ENCODE data around the gene TOR3A. TPM values are rescaled to one million over a fixed set of nuclear protein-coding genes. Genes with fewer than 3 reads are reported as not detected.

Gene TOR3A
- total RNA-seq, 1 donor: 59.5 TPM

- H3K4me3 ChIP-seq (ENCODE audit: low read length): no peak overlapping the region
- no peaks in the 10 kb centered on the region for H3K9me3 ChIP-seq (ENCODE audit: low read depth, low read length)
- peaks cover 22% of the 10 kb centered on the region for H3K4me1 ChIP-seq (ENCODE audit: insufficient read depth, low read length)
- H3K27me3 ChIP-seq (ENCODE audit: insufficient read depth, low read length): no peaks in the 10 kb centered on the region
Observed at GRCh38 chr1:179090522-179090921, 8.7 kb downstream of the TOR3A start.

- Histone ChIP-seq H3K4me1 (ENCODE audit: insufficient read depth, low read length) (peaks cover 22% of the 10 kb centered on the region), H3K4me3 (ENCODE audit: low read length) (no peak overlapping the region), H3K27me3 (ENCODE audit: insufficient read depth, low read length) (no peaks in the 10 kb centered on the region), H3K9me3 (ENCODE audit: low read depth, low read length) (no peaks in the 10 kb centered on the region)
Observed at GRCh38 chr1:179090923-179091322, 9.1 kb downstream of the TOR3A start.

- peaks cover 22% of the 10 kb centered on the region for H3K4me1 ChIP-seq (ENCODE audit: insufficient read depth, low read length)
- no peak overlapping the region for H3K4me3 ChIP-seq (ENCODE audit: low read length)
- H3K27me3 ChIP-seq (ENCODE audit: insufficient read depth, low read length): no peaks in the 10 kb centered on the region
- no peaks in the 10 kb centered on the region for H3K9me3 ChIP-seq (ENCODE audit: low read depth, low read length)
Observed at GRCh38 chr1:179091691-179092165, 9.9 kb downstream of the TOR3A start.

GRCh38 chr1:179092896-179093461 is 11.1 kb downstream of the TOR3A start:
- H3K27me3 ChIP-seq (ENCODE audit: insufficient read depth, low read length): no peaks in the 10 kb centered on the region
- H3K4me3 ChIP-seq (ENCODE audit: low read length): no peak overlapping the region
- peaks cover 16% of the 10 kb centered on the region for H3K4me1 ChIP-seq (ENCODE audit: insufficient read depth, low read length)
- H3K9me3 ChIP-seq (ENCODE audit: low read depth, low read length): no peaks in the 10 kb centered on the region

DNA sequence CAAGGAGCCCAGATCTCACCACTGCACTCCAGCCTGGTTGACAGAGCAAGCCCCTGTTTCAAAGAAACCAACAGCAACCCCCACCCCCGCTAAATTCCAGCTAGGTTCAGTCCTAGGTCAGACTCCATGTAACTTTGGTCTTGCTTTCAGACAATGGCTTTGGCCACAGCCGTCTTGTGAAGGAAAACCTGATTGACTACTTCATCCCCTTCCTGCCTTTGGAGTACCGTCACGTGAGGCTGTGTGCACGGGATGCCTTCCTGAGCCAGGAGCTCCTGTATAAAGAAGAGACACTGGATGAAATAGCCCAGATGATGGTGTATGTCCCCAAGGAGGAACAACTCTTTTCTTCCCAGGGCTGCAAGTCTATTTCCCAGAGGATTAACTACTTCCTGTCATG is 12.9 kb downstream of the TOR3A start:
- H3K27me3 ChIP-seq (ENCODE audit: insufficient read depth, low read length): no peaks in the 10 kb centered on the region
- H3K4me3 ChIP-seq (ENCODE audit: low read length): no peak overlapping the region
- H3K9me3 ChIP-seq (ENCODE audit: low read depth, low read length): no peaks in the 10 kb centered on the region
- no peaks in the 10 kb centered on the region for H3K4me1 ChIP-seq (ENCODE audit: insufficient read depth, low read length)

DNA sequence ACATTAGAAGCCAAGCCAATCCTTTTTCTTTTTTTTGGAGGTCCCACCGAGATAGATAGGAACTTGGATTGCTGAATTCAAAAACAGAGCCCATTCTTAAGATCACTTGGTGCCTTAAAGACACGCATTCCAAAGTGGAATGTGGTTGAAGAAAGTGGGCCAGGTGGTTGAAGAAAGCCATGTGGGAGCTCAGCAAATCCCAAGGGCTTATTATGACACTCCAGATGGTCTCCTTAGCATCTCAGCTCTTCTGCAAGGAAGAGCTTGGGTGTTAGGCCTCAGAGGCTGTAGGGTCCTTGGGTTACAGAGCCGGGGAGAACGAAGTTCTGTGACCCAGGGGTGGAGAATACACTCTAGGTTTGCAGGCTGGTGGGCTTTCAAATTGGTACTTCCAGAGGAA is 13.5 kb downstream of the TOR3A start:
- Histone ChIP-seq H3K4me1 (ENCODE audit: insufficient read depth, low read length) (no peaks in the 10 kb centered on the region), H3K4me3 (ENCODE audit: low read length) (no peak overlapping the region), H3K27me3 (ENCODE audit: insufficient read depth, low read length) (no peaks in the 10 kb centered on the region), H3K9me3 (ENCODE audit: low read depth, low read length) (no peaks in the 10 kb centered on the region)

DNA sequence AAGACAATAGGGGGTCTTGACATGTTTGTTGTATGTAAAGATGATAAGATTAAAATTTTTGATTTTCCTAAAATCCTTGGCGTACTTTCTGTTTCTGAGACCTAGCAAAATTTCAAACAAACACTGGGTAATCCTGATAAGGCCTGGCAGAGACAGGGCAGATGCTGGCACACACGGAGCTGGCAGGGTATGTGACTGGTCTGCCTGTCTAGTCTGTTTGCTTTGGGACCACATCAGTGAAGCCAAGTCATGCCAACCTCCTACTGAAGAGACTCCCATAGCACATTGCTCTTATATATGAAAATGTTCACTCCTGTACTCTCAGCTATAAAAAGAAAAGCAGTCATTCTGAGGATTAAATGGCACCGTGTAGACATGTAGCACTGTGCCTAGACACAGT is 14.1 kb downstream of the TOR3A start:
- Histone ChIP-seq H3K9me3 (ENCODE audit: low read depth, low read length) (no peaks in the 10 kb centered on the region), H3K4me3 (ENCODE audit: low read length) (no peak overlapping the region), H3K27me3 (ENCODE audit: insufficient read depth, low read length) (no peaks in the 10 kb centered on the region), H3K4me1 (ENCODE audit: insufficient read depth, low read length) (no peaks in the 10 kb centered on the region)

GRCh38 chr1:179099891-179100290 is 18.0 kb downstream of the TOR3A start:
- Histone ChIP-seq H3K4me3 (ENCODE audit: low read length) (no peak overlapping the region), H3K9me3 (ENCODE audit: low read depth, low read length) (no peaks in the 10 kb centered on the region), H3K4me1 (ENCODE audit: insufficient read depth, low read length) (no peaks in the 10 kb centered on the region), H3K27me3 (ENCODE audit: insufficient read depth, low read length) (no peaks in the 10 kb centered on the region)

DNA sequence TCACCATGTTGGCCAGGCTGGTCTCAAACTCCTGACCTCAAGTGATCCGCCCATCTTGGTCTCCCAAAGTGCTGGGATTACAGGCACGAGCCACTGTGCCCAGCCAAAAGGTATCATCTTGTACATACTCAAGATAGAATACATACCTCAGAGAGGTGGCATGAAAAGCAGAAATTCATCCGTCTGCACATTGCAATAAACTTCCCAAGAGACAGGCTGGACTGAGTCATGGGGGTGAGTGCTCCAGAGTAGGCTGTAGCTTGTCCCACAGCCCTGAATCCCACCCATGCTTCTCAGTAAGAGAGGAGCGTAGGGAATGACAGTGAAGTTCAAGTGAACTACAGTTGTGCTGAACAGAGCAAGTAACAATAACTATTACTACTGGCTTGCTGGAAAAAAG is 19.7 kb downstream of the TOR3A start:
- Histone ChIP-seq H3K4me3 (ENCODE audit: low read length) (no peak overlapping the region), H3K4me1 (ENCODE audit: insufficient read depth, low read length) (no peaks in the 10 kb centered on the region), H3K27me3 (ENCODE audit: insufficient read depth, low read length) (no peaks in the 10 kb centered on the region), H3K9me3 (ENCODE audit: low read depth, low read length) (no peaks in the 10 kb centered on the region)

DNA sequence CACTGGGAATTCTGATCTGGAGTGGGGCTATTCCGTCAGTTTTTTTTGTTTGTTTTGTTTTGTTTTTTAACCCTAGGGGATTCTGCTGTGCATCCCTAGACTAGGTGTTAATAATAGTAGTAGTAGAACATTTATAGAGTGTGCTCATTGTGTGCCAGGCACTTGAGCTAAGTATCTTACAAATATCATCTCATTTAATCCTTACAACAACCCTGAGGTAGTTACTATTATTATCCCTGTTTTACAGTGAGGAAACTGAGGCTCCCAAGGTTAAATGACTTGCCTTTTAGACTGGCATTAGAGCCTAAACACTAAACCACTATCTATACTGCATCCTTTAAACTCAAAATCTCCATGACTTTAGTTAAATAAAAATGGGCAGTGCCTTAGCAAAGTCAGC is 22.1 kb downstream of the TOR3A start:
- H3K4me1 ChIP-seq (ENCODE audit: insufficient read depth, low read length): no peaks in the 10 kb centered on the region

GRCh38 chr1:179104611-179105250 is 22.9 kb downstream of the TOR3A start:
- Histone ChIP-seq H3K9me3 (ENCODE audit: low read depth, low read length) (no peaks in the 10 kb centered on the region), H3K4me1 (ENCODE audit: insufficient read depth, low read length) (no peaks in the 10 kb centered on the region), H3K4me3 (ENCODE audit: low read length) (no peak overlapping the region), H3K27me3 (ENCODE audit: insufficient read depth, low read length) (no peaks in the 10 kb centered on the region)

More for the DNA sequence above, 22.1 kb downstream of the TOR3A start:
- Histone ChIP-seq H3K4me3 (ENCODE audit: low read length) (no peak overlapping the region), H3K9me3 (ENCODE audit: low read depth, low read length) (no peaks in the 10 kb centered on the region), H3K27me3 (ENCODE audit: insufficient read depth, low read length) (no peaks in the 10 kb centered on the region)

GRCh38 chr1:179105393-179105792 is 23.5 kb downstream of the TOR3A start:
- Histone ChIP-seq H3K4me1 (ENCODE audit: insufficient read depth, low read length) (no peaks in the 10 kb centered on the region), H3K9me3 (ENCODE audit: low read depth, low read length) (no peaks in the 10 kb centered on the region), H3K27me3 (ENCODE audit: insufficient read depth, low read length) (no peaks in the 10 kb centered on the region), H3K4me3 (ENCODE audit: low read length) (no peak overlapping the region)

GRCh38 chr1:179107706-179108629 is 26.1 kb downstream of the TOR3A start:
- Histone ChIP-seq H3K4me3 (ENCODE audit: low read length) (no peak overlapping the region), H3K4me1 (ENCODE audit: insufficient read depth, low read length) (no peaks in the 10 kb centered on the region), H3K9me3 (ENCODE audit: low read depth, low read length) (no peaks in the 10 kb centered on the region), H3K27me3 (ENCODE audit: insufficient read depth, low read length) (no peaks in the 10 kb centered on the region)

DNA sequence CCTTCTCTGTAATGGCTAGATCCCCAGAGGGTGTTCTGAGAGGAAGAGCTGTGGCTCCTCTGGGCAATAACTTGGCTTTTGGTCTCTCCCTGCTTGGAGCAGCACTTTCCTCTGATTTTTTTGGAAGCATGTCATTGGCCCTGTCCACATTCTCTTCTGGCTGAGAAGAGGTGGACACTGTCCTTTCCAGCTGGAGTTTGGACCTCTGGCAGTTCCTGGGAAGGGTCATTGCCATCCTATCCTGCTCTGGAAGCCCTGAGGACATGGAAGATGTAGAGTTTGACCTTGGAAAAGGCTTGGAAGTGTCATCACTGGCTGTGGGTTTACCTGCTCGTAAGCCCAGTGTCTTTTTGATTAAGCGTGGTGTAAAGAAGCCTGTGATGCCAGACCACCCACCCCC is 26.8 kb downstream of the TOR3A start:
- H3K27me3 ChIP-seq (ENCODE audit: insufficient read depth, low read length): no peaks in the 10 kb centered on the region
- H3K9me3 ChIP-seq (ENCODE audit: low read depth, low read length): no peaks in the 10 kb centered on the region
- no peaks in the 10 kb centered on the region for H3K4me1 ChIP-seq (ENCODE audit: insufficient read depth, low read length)
- no peak overlapping the region for H3K4me3 ChIP-seq (ENCODE audit: low read length)

DNA sequence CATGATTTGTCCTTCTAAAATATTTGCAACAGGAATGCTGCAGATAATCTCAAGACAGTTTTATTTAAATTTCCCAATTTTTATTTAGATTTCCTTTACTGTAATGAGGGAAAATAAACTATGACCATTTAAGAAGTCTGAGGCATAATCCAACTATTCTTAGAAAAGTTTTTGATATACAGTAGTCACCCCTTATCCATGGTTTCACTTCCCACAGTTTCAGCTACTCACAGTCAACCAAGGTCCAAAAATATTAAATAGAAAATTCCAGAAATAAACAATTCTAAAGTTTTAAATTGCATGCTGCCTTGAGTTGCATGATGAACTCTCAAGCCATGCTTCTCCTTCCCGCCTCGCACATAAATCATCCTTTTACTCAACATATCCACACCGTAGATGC is 33.3 kb downstream of the TOR3A start:
- H3K9me3 ChIP-seq (ENCODE audit: low read depth, low read length): no peaks in the 10 kb centered on the region
- H3K4me1 ChIP-seq (ENCODE audit: insufficient read depth, low read length): no peaks in the 10 kb centered on the region
- H3K4me3 ChIP-seq (ENCODE audit: low read length): no peak overlapping the region
- H3K27me3 ChIP-seq (ENCODE audit: insufficient read depth, low read length): no peaks in the 10 kb centered on the region
